GM19035 (cell line): ENCODE results near the gene CD8B2.
"Not testable (repeated sequence)": the region's sequence is repeated elsewhere in the genome, so short reads cannot be mapped to it uniquely, and the experiment has no call there.

ENCODE experiments used
- ATAC-seq: cut with Tn5 transposase; IDR thresholded peaks from one replicate; pipeline ENCODE4 v1.9.1; 2021; ENCODE audit not compliant: unreplicated experiment

Gene CD8B2

DNA sequence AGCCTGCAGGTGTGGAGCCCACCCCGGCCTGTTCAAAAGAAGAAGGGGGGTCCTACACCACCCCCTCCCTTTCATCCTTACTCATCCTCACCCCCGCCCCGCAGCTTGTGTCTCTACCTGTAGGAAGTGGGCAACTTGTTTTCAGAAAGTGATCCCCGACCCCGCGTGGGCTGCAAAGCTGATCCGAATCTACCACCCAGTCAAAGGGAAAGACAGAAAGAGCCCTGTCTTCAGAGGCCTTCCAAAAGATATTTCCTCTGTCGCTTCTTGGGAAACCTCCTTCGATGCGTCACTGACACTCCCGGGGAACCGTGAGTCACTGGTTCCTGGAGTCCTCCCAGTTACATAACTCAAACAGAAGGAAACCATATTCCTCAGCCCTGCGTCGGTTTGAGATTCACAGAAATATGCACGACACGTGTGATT, 24.3 kb downstream of the CD8B2 start:
- not testable (repeated sequence) for ATAC-seq

DNA sequence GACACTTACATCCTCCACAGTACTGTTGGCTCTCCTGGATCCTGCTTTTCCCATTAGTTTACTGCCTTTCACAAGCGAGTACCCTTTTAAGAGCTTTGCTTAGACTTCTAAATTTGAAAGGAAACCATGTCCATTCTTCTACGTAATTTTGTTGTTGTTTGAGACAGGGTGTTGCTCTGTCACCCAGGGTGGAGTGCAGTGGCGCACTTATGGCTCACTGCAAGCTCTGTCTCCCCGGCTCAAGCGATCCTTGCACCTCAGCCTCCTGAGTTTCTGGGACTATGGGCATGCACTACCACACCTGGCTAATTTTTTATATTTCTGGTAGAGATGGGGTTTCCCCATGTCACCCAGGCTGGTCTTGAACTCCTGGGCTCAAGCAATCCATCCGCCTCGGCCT, 24.8 kb downstream of the CD8B2 start:
- ATAC-seq = not testable (repeated sequence)

DNA sequence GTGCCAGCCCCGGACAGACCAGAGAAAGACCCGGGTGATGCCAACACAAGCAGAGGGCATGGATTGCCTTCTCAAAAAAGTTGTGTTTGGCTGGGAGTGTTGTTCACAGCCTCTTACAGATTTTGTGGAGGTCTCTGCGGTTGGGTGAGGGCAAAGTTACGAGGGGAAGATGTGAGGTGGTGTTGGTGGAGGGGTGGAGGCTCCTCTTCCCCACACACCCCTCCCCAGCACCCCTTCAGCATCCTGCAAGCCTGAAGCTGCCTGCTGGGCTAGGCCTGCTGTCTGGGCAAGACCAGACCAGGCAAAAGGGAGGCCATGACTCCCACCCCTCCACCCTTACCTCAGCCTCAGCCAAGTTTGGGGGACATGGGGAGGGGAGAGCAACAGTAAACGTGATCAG, 26.2 kb downstream of the CD8B2 start:
- ATAC-seq = not testable (repeated sequence)

DNA sequence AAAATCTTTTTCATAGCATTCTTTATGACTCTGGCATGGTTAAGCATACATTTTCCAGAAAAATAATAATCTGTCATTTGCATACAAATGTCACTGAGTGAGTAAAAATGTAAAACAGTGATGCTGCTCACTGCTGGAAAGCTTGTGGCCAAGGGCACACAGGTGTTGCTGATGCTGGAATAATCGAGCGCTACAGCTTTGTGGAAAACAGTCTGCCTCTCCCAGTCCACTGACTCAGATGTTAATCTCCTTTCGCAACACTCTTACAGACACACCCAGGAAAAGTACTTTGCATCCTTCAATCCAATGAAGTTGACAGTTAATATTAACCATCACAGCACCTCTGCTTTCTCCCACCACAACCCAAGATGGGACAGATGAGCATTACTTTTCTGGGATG, 27.7 kb downstream of the CD8B2 start:
- ATAC-seq = not testable (repeated sequence)

DNA sequence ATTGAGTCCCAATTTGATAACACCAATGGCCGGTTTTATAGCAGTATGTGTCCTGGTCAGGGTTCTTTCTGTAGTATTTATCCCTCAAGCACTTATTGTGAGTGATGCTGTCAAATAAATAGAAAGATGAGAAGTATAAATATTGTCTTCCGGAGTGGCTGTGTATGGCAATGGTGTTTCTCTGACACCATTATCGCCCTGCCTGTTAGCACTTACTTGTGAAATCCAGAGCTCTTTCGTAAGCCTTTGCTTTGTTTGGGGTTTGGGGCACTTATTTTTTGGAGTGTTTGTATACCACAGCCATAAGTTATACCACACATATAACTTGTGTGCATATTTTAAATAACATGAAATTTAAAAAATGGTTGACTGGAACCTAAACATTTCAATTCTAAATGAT, 29.3 kb downstream of the CD8B2 start:
- ATAC-seq = no peak

DNA sequence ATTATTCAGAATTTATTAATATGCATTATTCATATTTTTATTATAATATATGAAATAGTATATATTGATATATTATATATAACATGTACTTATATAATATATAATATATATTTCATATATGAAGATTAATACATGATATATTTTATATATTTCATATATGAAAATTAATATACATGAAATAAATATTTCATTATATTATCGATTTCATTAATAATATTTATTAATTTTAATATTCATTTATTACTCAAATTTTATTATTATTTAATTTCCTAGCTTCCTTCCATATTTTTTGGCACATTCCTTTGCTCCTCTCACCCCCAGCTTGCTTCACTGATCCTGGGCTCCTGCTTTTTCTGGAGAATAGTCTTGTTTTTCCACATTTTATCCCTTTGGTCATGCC, 29.7 kb downstream of the CD8B2 start:
- no peak for ATAC-seq

DNA sequence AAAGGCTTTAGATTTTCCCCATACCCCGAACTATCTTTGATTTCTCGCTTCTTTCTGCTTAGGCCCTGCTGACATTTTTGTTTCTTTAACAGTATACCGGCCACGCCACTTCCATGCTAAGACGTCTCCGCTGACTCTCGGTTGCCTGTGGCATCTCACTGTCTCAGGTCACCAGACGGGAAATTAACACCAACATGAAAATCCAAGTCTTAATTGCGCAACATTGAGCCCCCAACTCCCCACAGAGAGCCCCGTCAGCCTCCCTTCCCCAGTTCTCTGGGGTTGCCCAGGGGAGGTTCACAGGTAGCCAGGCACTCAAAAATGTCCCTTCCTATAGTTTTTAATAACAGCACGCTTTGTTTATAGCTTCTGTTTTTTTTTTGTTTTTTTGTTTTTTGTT, 30.2 kb downstream of the CD8B2 start:
- no peak for ATAC-seq

DNA sequence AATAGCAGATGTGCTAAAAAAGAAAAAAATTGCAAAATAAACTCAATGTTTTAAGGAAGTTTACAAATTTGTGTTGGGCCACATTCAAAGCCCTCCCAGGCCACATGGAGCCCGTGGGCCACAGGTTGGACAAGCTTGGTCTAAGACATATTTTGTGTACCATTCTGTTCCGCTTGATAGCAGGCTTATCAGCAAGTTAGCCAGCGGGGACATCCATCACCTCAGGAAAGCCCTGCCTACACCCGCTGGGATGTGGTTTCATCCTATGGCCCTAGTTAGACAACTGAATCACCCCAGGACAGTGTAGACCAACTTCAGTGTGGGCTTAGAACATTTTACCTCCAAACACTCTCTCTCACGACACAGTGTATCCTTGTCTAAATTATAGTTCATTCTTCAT, 32.6 kb downstream of the CD8B2 start:
- no peak for ATAC-seq

DNA sequence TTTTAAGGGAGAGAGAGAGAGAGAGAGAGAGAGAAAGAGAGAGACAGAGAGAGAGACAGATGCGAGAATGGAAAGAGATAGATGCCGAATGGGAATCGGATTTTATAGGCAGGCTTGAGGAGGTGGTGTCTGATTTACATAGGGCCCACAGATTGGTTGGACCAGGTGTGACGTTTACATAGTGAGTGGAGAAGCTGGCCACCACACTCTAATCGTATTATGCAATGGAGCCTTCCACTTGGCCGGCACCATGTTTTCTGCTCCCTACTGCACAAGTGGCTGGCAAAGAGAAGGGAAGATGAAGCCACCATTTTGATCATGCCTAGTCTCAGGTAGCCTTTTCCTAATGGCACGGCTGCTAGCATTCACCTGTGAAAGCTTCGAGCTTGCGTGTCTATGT, 33.9 kb downstream of the CD8B2 start:
- ATAC-seq = no peak

DNA sequence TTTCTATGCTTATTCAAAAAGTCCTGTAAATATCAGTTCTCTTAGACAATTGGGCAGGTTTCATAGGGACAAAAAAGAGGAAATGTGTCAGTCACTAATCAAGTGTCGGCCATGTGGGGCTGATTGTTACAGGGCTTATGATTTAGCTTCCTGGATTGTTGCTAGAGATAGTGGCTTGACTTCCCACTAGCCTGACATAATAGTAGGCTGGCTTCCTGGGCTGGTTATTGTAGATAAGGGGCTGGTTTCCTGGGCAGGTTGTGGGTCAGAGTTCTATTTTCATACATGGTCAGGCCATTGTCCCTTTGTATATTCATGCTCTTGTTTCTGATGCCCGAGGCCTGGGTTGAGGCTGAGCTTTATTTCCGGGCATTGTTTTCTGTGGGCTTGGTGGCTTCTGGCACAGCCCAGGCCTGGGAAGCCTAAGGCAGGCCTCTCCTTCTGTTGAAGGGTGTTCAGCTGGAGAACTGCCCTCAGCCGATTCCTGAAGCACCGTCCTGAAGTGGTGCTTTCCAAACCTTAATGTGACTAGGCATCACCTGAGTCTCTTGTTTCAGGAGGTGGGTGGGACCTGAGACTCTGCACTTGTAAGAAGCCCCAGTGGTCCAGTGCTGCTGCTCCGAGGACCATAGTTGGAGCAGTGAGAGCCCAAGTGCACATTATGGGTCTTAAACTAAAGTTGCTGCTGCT, 37.0 kb downstream of the CD8B2 start:
- no peak for ATAC-seq

DNA sequence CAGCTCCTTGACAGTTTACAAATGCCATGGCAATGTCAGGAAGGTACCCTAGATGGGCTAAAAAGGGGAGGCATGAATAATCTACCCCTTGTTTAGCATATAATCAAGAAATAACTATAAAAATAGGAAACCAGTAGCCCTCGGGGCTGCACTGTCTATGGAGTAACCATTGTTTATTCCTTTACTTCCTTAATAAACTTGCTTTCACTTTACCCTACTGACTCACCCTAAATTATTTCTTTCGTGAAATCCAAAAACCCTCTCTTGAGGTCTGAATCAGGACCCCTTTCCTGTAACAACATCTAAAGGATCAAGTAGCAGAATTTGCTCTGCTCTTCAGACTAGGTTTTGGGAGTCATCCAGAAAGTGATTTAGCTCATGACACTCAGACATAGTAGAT, 43.7 kb downstream of the CD8B2 start:
- ATAC-seq = no peak

DNA sequence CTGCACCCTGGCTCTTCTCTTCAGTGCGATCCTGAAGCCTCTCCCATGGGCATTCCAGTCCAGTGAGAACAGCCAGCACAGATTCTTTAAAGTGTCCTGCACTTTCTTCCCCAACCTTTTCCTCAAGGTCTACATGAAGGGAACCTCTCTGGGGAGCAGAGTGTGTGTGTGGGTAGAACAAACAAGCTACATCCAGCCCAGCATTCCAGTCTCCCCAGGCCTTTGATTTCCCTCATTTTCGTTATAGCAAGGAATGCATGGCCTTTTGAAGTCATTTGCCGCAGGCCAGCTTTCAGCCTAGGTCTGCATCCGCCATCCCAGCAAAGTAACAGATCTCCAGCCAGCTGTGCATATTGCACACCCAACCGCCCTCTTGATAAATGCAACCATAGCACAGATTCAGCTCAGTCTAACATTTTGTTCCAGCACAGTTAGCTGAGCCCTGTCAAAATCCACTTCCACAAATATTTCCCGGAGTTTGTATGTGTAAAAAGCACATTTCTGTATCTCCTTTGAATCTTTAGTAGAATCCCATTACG, 44.6 kb downstream of the CD8B2 start:
- ATAC-seq = no peak

DNA sequence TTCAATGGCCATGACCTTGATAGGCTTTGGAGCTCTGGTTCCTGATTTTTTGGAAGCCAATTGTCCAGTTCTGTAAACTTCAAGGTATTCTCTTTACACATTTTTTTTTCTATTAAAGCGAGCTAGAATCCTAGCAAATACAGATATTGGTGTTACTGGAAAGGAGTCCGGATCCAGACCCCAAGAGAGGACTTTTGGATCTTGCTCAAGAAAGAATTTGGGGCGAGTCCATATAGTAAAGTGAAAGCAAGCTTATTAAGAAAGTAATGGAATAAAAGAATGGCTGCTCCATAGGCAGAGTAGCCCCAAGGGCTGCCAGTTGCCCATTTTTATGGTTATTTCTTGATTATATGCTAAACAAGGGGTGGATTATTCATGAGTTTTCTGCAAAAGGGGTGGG, 45.1 kb downstream of the CD8B2 start:
- ATAC-seq = no peak

DNA sequence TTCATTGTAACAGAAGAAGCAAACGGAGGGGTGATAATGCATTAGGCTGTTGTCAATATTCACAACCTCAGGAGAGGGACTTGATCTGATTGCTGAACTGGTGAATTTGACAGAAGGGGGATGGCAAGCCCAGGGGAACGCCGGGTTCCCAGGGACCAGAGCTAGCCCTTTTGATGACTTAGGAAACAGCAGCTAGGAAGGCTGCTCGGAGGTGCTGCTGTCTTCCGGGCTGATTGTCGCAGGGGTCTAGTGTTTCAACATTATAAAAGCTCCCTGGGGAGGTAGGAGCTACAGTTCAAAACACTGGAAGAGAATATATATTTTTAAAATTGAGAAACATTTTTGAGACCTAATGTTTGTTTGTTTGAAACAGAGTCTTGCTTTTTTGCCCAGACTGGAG, 47.3 kb downstream of the CD8B2 start:
- no peak for ATAC-seq

DNA sequence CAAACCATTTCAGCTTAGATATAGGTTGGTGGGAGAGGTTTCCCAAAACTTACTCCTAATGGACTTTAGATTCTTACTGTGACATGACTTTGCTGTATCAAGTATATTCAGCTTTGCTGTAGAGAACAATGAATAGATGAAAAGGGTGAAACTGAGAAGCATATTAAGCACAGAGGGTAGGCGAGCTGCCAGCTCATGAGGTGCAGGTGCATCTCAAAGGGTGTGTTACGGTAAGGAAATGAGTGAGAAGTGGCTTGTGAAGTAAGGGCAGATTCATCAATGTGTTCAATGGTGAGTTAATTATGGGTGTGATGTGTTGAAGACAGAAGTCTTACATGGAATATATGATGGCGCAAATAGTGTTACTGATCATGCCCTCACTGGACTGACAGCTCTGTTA, 49.3 kb downstream of the CD8B2 start:
- ATAC-seq = no peak

DNA sequence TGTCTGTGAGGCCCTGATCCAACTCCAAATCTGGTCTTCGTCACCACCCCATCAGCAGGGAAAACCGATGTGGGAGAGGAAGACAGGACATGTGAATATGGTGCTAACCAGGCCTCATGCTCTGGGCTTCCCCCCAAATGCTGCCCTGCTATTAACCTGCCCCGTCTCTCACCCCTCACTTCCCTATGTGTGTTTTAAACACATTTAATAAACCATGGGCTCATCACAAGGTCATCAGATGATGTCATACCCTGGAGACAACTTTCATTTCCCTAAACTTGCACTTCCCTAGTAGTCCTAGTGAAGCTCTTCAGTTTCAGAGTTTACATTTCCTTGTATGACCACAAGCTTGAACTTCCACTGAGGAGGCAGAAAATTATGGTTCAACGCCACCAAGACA, 49.9 kb downstream of the CD8B2 start:
- ATAC-seq = no peak

DNA sequence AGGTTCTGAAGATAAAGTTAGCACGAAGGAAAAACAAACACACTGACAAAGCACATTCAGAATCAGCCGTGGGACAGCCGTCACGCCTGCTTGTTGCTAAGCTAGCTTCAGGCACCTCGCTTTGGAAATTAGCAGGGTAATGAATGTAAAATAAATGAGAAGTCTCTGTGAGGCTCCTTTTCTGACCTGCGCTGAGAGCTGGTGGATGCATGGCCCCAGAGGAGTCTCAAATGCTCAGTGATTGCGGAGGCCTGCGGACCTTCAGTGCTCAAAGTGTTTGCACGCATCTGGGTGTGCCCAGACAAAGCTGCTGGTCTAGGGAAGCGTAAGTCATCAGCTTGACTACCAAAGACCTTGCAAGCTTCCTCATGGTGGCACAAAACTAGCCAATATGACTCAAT, 50.6 kb downstream of the CD8B2 start:
- no peak for ATAC-seq

DNA sequence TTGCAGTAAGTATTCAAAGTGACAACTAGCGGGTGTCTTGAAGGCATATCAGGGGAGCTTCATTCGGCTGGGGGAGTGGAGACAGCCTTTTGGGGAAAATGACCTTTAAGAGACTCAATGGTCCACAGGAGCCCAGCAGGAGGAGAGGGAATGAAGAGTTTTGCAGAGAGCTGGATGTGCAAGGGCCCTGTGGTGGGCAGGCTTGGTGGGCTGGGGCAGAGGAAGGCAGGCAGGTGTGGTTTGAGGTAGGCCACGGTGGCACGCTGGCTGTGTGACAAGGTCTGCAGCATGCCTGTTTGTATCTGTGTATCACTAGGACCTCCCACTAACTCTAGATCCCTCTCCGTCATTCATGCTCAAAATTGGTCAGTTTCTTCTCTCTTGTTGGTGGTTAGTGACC, 53.7 kb downstream of the CD8B2 start:
- ATAC-seq = no peak

DNA sequence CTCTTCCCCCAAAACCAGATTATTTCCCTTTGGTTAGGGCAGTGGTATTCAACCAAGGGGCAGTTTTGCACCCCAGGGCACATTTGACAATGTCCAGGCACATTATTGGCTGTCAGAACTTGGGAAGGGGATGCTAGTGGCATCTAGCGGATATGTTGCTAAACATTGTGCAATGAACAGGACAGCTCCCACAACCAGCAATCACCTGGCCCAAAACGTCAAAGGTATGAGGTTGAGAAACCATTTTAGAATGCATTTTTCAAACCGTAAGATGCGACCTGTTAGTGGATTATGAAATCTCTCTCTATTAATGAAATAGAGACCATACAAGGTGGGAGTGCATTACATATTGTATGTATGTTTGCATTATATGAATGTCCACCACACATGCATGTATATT, 54.2 kb downstream of the CD8B2 start:
- no peak for ATAC-seq

DNA sequence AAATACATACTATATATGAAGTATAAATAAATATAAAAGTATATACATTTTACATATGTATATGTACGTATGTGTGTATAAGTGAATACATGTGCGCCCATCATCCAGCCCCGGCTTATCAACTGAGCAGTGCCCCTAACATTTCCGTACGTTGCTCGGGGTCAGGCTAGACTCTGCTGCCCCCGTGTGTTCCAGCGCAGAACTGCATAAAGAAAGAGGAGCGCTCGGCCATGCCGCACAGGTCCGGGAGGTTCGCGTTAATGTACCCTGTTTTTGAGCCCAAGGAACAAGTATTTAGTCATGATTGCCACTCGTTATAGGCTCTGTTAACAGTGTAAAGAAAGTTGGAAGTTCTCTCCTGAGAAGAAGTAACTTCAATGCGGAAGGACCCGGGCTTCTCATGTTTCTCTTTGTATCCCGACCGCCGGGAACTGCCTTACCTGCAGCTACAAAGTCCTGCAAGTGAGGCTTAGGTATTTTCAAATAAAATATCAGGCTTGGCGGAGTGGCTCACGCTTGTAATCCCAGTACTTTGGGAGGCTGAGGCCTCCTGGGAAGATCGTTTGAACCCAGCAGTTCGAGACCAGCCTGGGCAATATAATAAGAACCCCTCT, 55.7 kb downstream of the CD8B2 start:
- peak; percentile 95 for ATAC-seq

DNA sequence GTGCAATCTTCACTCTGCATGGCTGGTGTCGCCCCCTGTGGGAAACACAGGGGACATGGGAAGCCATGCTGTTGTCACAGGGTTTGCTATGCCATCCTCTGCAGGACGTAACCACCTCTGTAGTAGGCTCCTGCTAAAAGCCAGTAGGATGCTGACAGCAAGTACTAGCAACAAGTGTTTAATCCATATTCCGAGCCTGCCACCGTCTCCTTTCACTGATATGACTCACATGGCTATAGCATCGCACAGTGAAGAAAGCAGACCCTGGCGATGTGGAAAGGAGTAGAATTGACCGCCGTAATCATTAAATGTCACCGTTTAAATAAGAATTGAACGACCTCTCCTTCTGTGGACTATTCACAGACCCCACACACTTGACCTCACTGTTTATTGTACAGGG, 57.8 kb downstream of the CD8B2 start:
- no peak for ATAC-seq

DNA sequence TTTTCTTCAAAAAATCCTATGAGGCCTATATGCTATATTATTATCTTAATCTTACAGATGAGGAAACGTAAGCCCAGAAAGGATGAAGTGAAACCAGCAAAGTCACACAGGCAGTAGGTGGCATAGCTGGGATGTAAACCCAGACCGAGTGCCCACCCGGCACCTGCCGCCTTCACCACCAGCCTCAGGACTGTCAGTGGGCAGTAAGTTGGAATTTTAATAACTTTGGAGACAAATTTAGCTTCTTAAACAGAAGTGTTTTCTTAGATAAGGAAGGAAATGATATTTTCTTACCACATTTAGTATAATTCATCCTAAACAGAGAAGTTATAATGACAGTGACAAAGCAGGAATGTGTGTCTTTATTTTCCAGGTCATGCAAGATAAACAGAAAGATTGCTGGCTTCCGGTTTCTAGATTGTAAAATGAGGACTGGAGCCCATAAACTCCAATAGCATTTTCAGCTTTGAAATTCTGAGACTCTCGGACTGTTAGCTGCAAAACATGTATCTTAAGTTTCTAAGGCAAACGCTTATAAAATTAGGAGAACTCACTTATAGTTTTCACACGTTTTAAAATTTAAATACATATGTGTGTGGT, 59.3 kb downstream of the CD8B2 start:
- ATAC-seq = no peak
